Astrocyte (in vitro differentiated cells and primary cell): ENCODE data around the gene MDN1.

Experiments used
- EZH2 ChIP-seq: IDR thresholded peaks from 2 replicates; pipeline ENCODE4 v1.6.1; 2012; ENCODE audit warnings: mild to moderate bottlenecking, low read length, inconsistent platforms; ENCODE audit not compliant: insufficient read depth
- TF ChIP-seq, protein P1 (sequence below): IDR thresholded peaks from 2 replicates; pipeline ENCODE4 v1.5.1; 2011; ENCODE audit warnings: low read depth, mild to moderate bottlenecking, inconsistent platforms, low read length, moderate library complexity; ENCODE audit not compliant: insufficient read depth

DNA sequence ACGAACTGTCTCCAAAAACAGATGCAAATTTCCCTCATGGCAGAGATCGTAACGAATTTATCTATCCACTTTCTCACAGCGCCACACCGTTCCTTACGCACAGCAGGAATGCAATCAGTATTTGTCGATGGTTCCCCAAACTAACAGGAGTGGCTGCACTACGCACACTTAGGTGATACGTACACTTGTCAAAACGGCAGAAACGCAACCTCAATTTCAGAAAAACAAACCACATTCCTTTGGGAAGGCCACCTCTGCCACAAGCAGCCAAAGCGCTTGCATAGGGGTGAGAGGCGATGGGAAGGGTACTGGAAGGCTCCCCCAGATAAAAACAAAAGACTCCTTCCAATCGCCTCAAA, 638 bp downstream of the MDN1 start:
- TF ChIP-seq, protein P1, sequence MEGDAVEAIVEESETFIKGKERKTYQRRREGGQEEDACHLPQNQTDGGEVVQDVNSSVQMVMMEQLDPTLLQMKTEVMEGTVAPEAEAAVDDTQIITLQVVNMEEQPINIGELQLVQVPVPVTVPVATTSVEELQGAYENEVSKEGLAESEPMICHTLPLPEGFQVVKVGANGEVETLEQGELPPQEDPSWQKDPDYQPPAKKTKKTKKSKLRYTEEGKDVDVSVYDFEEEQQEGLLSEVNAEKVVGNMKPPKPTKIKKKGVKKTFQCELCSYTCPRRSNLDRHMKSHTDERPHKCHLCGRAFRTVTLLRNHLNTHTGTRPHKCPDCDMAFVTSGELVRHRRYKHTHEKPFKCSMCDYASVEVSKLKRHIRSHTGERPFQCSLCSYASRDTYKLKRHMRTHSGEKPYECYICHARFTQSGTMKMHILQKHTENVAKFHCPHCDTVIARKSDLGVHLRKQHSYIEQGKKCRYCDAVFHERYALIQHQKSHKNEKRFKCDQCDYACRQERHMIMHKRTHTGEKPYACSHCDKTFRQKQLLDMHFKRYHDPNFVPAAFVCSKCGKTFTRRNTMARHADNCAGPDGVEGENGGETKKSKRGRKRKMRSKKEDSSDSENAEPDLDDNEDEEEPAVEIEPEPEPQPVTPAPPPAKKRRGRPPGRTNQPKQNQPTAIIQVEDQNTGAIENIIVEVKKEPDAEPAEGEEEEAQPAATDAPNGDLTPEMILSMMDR: no peak
- TF ChIP-seq EZH2: no peak
